Bronchial epithelial cell (primary cell): ENCODE measurements around the gene SYDE2. TPM values are rescaled to one million over a fixed set of nuclear protein-coding genes. Genes with fewer than 3 reads are reported as not detected.

Source experiments
- DNase-seq: peaks from one replicate; pipeline ENCODE4 v3.0.0-alpha.2; 2010; ENCODE audit warnings: low read depth
- FAIRE-seq: peaks from 2 replicates; lab custom pipeline; 2011; peaks lifted over from hg19 to GRCh38; lab: Jason Lieb, UNC
- H3K27me3 ChIP-seq: 2 replicates; pipeline ENCODE4 v1.5.1; 2011; ENCODE audit warnings: low read length; ENCODE audit not compliant: control insufficient read depth, insufficient read depth
- H3K36me3 ChIP-seq: 2 replicates; pipeline ENCODE4 v1.5.1; 2011; ENCODE audit warnings: low read length; ENCODE audit not compliant: control insufficient read depth, insufficient read depth
- H3K4me3 ChIP-seq: 2 replicates; pipeline ENCODE4 v1.5.1; 2011; ENCODE audit warnings: mild to moderate bottlenecking, low read depth, low read length, control low read depth
- CTCF ChIP-seq: IDR thresholded peaks from 2 replicates; pipeline ENCODE4 v1.5.1; 2011; ENCODE audit warnings: mild to moderate bottlenecking, moderate library complexity, low read length, control low read depth, inconsistent platforms; ENCODE audit not compliant: insufficient read depth, severe bottlenecking
- total RNA-seq: library from RNA; depleted of rRNA; stranded (reverse); fragments of >200 nt; gene quantifications from 2 replicates; pipeline ENCODE4 v1.2.1, GENCODE V29; 2014

SYDE2 gene
- total RNA-seq, 1 donor from 2014 or later, result 4.7 TPM

- FAIRE-seq (no peak), DNase-seq (no peak)
- Histone ChIP-seq H3K27me3 (no peaks in the 10 kb centered on the region), H3K36me3 (no peaks in the 10 kb centered on the region), H3K4me3 (no peak overlapping the region)
- TF ChIP-seq CTCF, result no peak
Observed at GRCh38 chr1:85229574-85230097, 28.8 kb upstream of the SYDE2 start.

- DNase-seq, result no peak
- TF ChIP-seq CTCF, result no peak
- Histone ChIP-seq H3K27me3 (no peaks in the 10 kb centered on the region), H3K4me3 (no peak overlapping the region), H3K36me3 (no peaks in the 10 kb centered on the region)
- no peak for FAIRE-seq
Observed at GRCh38 chr1:85228972-85229371, 28.2 kb upstream of the SYDE2 start.

GRCh38 chr1:85225624-85226380 is 25.0 kb upstream of the SYDE2 start:
- FAIRE-seq (no peak), DNase-seq (no peak)
- TF ChIP-seq CTCF, result no peak
- Histone ChIP-seq H3K4me3 (no peak overlapping the region), H3K27me3 (no peaks in the 10 kb centered on the region), H3K36me3 (no peaks in the 10 kb centered on the region)

GRCh38 chr1:85224734-85225623 is 24.2 kb upstream of the SYDE2 start:
- no peaks in the 10 kb centered on the region for H3K36me3 ChIP-seq
- TF ChIP-seq CTCF, result no peak
- peak; percentile 91 for FAIRE-seq

GRCh38 chr1:85224295-85224694 is 23.5 kb upstream of the SYDE2 start:
- Histone ChIP-seq H3K27me3 (no peaks in the 10 kb centered on the region), H3K4me3 (no peak overlapping the region)

More at GRCh38 chr1:85224734-85225623, 24.2 kb upstream of the SYDE2 start:
- no peaks in the 10 kb centered on the region for H3K27me3 ChIP-seq
- no peak overlapping the region for H3K4me3 ChIP-seq
- DNase-seq, result peak; percentile 91

More at GRCh38 chr1:85224295-85224694, 23.5 kb upstream of the SYDE2 start:
- TF ChIP-seq CTCF, result no peak
- H3K36me3 ChIP-seq, result no peaks in the 10 kb centered on the region
- DNase-seq, result no peak
- FAIRE-seq, result no peak
